ENCODE measurements around the gene SIGLEC7. TPM values are rescaled to one million over a fixed set of nuclear protein-coding genes. Genes with fewer than 3 reads are reported as not detected.

The SIGLEC7 gene
- total RNA-seq, 2 experiments from 2014 or later: 0.20 TPM; not detected in 1

- ATAC-seq (ENCODE audit: poor library complexity) (no peak), DNase-seq (no peak)
- H3K4me1 ChIP-seq (ENCODE audit: insufficient read depth, low read length): no peaks in the 10 kb centered on the region
- Mint-ChIP-seq H3K4me3 (no peak overlapping the region), H3K27ac (no peak overlapping the region), H3K9me3 (no peaks in the 10 kb centered on the region), H3K4me1 (ENCODE audit: low read depth) (no peaks in the 10 kb centered on the region), H3K36me3 (ENCODE audit: low read depth) (no peaks in the 10 kb centered on the region), H3K27me3 (peaks cover 22% of the 10 kb centered on the region)
- POLR2A ChIA-PET: no interaction called here
- CTCF ChIA-PET: no interaction called here
- H3K27ac ChIP-seq (ENCODE audit: low read depth in 1 of 2, low read length in 2 of 2): no peak overlapping the region
- H3K27me3 ChIP-seq (ENCODE audit: control insufficient read depth in 1 of 2, insufficient read depth in 2 of 2, low read length in 2 of 2): peaks cover 5 to 9% of the 10 kb centered on the region in 2 experiments
- no peak overlapping the region for H3K4me3 ChIP-seq (ENCODE audit: low read length)
- H3K36me3 ChIP-seq (ENCODE audit: insufficient read depth, low read length): no peaks in the 10 kb centered on the region
- intact Hi-C loops (cut with DNase I, micrococcal nuclease): no loop called here
- no peak for TF ChIP-seq CTCF (IDR thresholded peaks at IDR 0.05)
- no peaks in the 10 kb centered on the region for H3K9me3 ChIP-seq (ENCODE audit: control insufficient read depth in 1 of 2, insufficient read depth in 1 of 2, low read length in 2 of 2)
These were observed 58.1 kb downstream of the SIGLEC7 start for GRCh38 chr19:51200071-51200666.

DNA sequence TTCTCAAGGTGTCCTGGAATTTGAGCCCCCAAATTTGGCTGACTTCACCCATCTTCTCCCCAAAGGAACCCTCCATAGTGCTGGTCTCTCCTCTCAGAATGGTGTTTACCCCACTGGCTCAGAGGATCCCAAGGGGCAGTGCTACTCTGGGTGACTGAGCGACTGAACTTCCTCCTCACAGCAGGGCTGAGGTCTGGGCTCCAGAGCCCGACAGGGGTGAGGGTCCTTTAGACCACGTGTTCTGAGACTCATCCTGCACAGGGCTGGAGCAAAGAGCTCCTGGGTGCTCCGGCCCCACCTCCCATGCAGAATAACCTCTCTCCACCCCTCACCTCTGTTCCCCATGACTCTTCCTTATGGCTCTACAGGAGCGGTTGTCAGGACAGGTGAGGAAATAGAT is 59.6 kb downstream of the SIGLEC7 start:
- Histone ChIP-seq H3K4me1 (ENCODE audit: insufficient read depth, low read length) (no peaks in the 10 kb centered on the region), H3K36me3 (ENCODE audit: insufficient read depth, low read length) (no peaks in the 10 kb centered on the region), H3K9me3 (ENCODE audit: control insufficient read depth in 1 of 2, insufficient read depth in 1 of 2, low read length in 2 of 2) (no peaks in the 10 kb centered on the region), H3K27ac (ENCODE audit: low read depth in 1 of 2, low read length in 2 of 2) (no peak overlapping the region), H3K27me3 (ENCODE audit: control insufficient read depth in 1 of 2, insufficient read depth in 2 of 2, low read length in 2 of 2) (peaks cover 5 to 9% of the 10 kb centered on the region in 2 experiments), H3K4me3 (ENCODE audit: low read length) (no peak overlapping the region)
- Mint-ChIP-seq H3K27ac (no peak overlapping the region), H3K4me3 (no peak overlapping the region), H3K27me3 (peaks cover 26% of the 10 kb centered on the region), H3K9me3 (no peaks in the 10 kb centered on the region), H3K4me1 (ENCODE audit: low read depth) (no peaks in the 10 kb centered on the region), H3K36me3 (ENCODE audit: low read depth) (no peaks in the 10 kb centered on the region)
- DNase-seq: no peak
- TF ChIP-seq CTCF (IDR thresholded peaks at IDR 0.05): no peak
- intact Hi-C loops (cut with DNase I, micrococcal nuclease): no loop called here
- ATAC-seq (ENCODE audit: poor library complexity): no peak
- ChIA-PET CTCF (no interaction called here), POLR2A (no interaction called here)

Other genes starting within 250 kb of the SIGLEC7 start
- not detected for gene KLK4, start 230.9 kb upstream of the SIGLEC7 start, total RNA-seq
- not detected for gene KLK5, start 189.3 kb upstream of the SIGLEC7 start, total RNA-seq
- gene KLK6, start 172.7 kb upstream of the SIGLEC7 start, total RNA-seq: not detected
- gene KLK7, start 158.4 kb upstream of the SIGLEC7 start, total RNA-seq: not detected
- not detected for gene KLK8, start 140.7 kb upstream of the SIGLEC7 start, total RNA-seq
- not detected for gene KLK10, start 122.6 kb upstream of the SIGLEC7 start, total RNA-seq
- gene KLK11, start 115.7 kb upstream of the SIGLEC7 start, total RNA-seq: not detected
- not detected for gene KLK12, start 107.3 kb upstream of the SIGLEC7 start, total RNA-seq
- not detected for gene KLK13, start 77.2 kb upstream of the SIGLEC7 start, total RNA-seq
- gene KLK14, start 59.4 kb upstream of the SIGLEC7 start, total RNA-seq: under 1 TPM in 1 of 2 experiments, not detected in 1; 0.22 TPM
- 1 to 10 TPM; 1.4 to 1.6 TPM for gene CTU1, start 33.9 kb upstream of the SIGLEC7 start, total RNA-seq
- gene SIGLEC9, start 17.4 kb upstream of the SIGLEC7 start, total RNA-seq: under 1 TPM; 0.36 to 0.59 TPM
- 1 to 10 TPM in 1 of 2 experiments, under 1 TPM in 1; 0.60 to 1.7 TPM for gene CD33, start 82.8 kb downstream of the SIGLEC7 start, total RNA-seq
- gene SIGLECL1, start 108.8 kb downstream of the SIGLEC7 start, total RNA-seq: not detected
- gene IGLON5, start 169.3 kb downstream of the SIGLEC7 start, total RNA-seq: not detected
- under 1 TPM; 0.11 to 0.14 TPM for gene VSIG10L, start 199.8 kb downstream of the SIGLEC7 start, total RNA-seq
- gene ETFB, start 224.1 kb downstream of the SIGLEC7 start, total RNA-seq: 10 to 100 TPM; 29.7 to 30.1 TPM
- gene CLDND2, start 226.7 kb downstream of the SIGLEC7 start, total RNA-seq: under 1 TPM; 0.60 to 0.84 TPM
- gene NKG7, start 230.4 kb downstream of the SIGLEC7 start, total RNA-seq: 1 to 10 TPM; 6.2 to 7.2 TPM
- gene LIM2, start 245.7 kb downstream of the SIGLEC7 start, total RNA-seq: not detected
- not detected for gene C19orf84, start 248.3 kb downstream of the SIGLEC7 start, total RNA-seq

Measured in CD4-positive, alpha-beta T cell (primary cell).